Esophagus muscularis mucosa (tissue), 4 donors: ENCODE data around the gene SST.

ENCODE experiments used
- EP300 ChIP-seq: sonication (generic); formaldehyde crosslinking; IDR thresholded peaks from one replicate; pipeline ENCODE4 v1.6.1; 2017; ENCODE audit warnings: antibody characterized with exemption
- POLR2A ChIP-seq: fragments of 450-650 bp; IDR thresholded peaks from one replicate; pipeline ENCODE4 v1.6.1; 2017; ENCODE audit warnings: antibody characterized with exemption, moderate library complexity, mild to moderate bottlenecking, low read depth
- POLR2AphosphoS5 ChIP-seq, 2 donors: sonication (generic); formaldehyde crosslinking; IDR thresholded peaks; one replicate each; pipeline ENCODE4 v1.6.1; 2017; ENCODE audit warnings: antibody characterized with exemption in 2 of 2
- TF ChIP-seq, protein P1 (sequence below), 3 experiments: fragments of 200-600 bp in 2 of 3; fragments of 450-650 bp in 1 of 3; sonication (generic) in 2 of 3; IDR thresholded peaks; one replicate each; pipeline ENCODE4 v1.5.1; 2017 to 2019; ENCODE audit warnings: antibody characterized with exemption in 3 of 3, mild to moderate bottlenecking in 2 of 3, moderate library complexity in 1 of 3

DNA sequence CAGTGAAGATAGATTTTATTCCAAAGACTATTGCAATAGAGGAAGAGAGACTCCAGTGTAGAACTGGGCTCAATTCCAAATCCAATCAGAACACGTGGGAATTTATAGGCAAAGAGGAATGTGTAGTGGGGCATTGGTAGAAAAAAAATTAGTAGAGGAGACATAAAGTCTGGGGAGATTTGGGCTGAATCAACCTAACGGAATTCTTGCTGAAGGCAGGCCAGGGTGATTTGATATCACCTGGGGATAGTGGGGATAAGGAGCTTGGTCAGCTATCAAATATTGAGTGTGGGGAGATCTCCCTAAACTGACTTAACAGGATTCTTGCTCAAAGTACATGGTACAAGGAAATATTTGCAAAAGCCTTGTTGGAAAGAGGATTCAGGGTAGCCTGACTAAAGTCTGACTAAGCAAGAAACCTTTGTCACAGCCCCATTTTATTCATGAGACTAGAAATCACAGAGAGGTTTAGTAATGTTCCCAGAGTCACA, 29.6 kb downstream of the SST start:
- TF ChIP-seq, protein P1, sequence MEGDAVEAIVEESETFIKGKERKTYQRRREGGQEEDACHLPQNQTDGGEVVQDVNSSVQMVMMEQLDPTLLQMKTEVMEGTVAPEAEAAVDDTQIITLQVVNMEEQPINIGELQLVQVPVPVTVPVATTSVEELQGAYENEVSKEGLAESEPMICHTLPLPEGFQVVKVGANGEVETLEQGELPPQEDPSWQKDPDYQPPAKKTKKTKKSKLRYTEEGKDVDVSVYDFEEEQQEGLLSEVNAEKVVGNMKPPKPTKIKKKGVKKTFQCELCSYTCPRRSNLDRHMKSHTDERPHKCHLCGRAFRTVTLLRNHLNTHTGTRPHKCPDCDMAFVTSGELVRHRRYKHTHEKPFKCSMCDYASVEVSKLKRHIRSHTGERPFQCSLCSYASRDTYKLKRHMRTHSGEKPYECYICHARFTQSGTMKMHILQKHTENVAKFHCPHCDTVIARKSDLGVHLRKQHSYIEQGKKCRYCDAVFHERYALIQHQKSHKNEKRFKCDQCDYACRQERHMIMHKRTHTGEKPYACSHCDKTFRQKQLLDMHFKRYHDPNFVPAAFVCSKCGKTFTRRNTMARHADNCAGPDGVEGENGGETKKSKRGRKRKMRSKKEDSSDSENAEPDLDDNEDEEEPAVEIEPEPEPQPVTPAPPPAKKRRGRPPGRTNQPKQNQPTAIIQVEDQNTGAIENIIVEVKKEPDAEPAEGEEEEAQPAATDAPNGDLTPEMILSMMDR (IDR thresholded peaks at IDR 0.05) = no peak
- no peak for TF ChIP-seq POLR2A
- no peak for TF ChIP-seq EP300
- TF ChIP-seq POLR2AphosphoS5 (IDR thresholded peaks at IDR 0.05) = no peak
